ENCODE measurements around the gene QKI. TPM values are rescaled to one million over a fixed set of nuclear protein-coding genes. Genes with fewer than 3 reads are reported as not detected.
"Not testable (repeated sequence)": the region's sequence is repeated elsewhere in the genome, so short reads cannot be mapped to it uniquely, and the experiment has no call there.

Gene QKI
- total RNA-seq, 2 donors from 2014 or later: 366 to 434 TPM

- Histone ChIP-seq H3K36me3 (no peaks in the 10 kb centered on the region), H3K4me3 (no peak overlapping the region), H3K27me3 (no peaks in the 10 kb centered on the region), H3K4me1 (peaks cover 0 to 25% of the 10 kb centered on the region in 2 donors), H3K9me3 (peaks cover 0 to 4% of the 10 kb centered on the region in 2 donors), H3K27ac (peak overlapping the region; percentile 51 to 64)
- DNase-seq (ENCODE audit: low spot score): peak; percentile 88
- TF ChIP-seq CTCF (IDR thresholded peaks at IDR 0.05): no peak
These were observed 171.5 kb downstream of the QKI start for GRCh38 chr6:163585932-163586437.

GRCh38 chr6:163586888-163587287, 172.4 kb downstream of the QKI start:
- Histone ChIP-seq H3K4me1 (peaks cover 0 to 24% of the 10 kb centered on the region in 2 donors), H3K36me3 (no peaks in the 10 kb centered on the region), H3K27ac (no peak overlapping the region)

GRCh38 chr6:163588220-163588919, 173.9 kb downstream of the QKI start:
- H3K27ac ChIP-seq: no peak overlapping the region

More at GRCh38 chr6:163586888-163587287, 172.4 kb downstream of the QKI start:
- TF ChIP-seq CTCF (IDR thresholded peaks at IDR 0.05): no peak
- H3K9me3 ChIP-seq: peaks cover 0 to 7% of the 10 kb centered on the region in 2 donors
- H3K27me3 ChIP-seq: no peaks in the 10 kb centered on the region
- no peak overlapping the region for H3K4me3 ChIP-seq
- DNase-seq (ENCODE audit: low spot score): no peak

GRCh38 chr6:163589387-163589786, 174.9 kb downstream of the QKI start:
- Histone ChIP-seq H3K4me1 (peaks cover 0 to 24% of the 10 kb centered on the region in 2 donors), H3K27ac (no peak overlapping the region), H3K27me3 (no peaks in the 10 kb centered on the region), H3K36me3 (no peaks in the 10 kb centered on the region), H3K4me3 (no peak overlapping the region), H3K9me3 (peaks cover 5 to 23% of the 10 kb centered on the region in 2 donors)
- TF ChIP-seq CTCF (IDR thresholded peaks at IDR 0.05): no peak
- DNase-seq (ENCODE audit: low spot score): no peak

More at GRCh38 chr6:163588220-163588919, 173.9 kb downstream of the QKI start:
- Histone ChIP-seq H3K9me3 (peaks cover 2 to 22% of the 10 kb centered on the region in 2 donors), H3K27me3 (no peaks in the 10 kb centered on the region), H3K4me1 (peaks cover 0 to 24% of the 10 kb centered on the region in 2 donors), H3K4me3 (no peak overlapping the region), H3K36me3 (no peaks in the 10 kb centered on the region)
- no peak for DNase-seq (ENCODE audit: low spot score)
- TF ChIP-seq CTCF (IDR thresholded peaks at IDR 0.05): no peak

- DNase-seq (ENCODE audit: low spot score); H3K27me3 ChIP-seq; H3K36me3 ChIP-seq; H3K27ac ChIP-seq; H3K4me3 ChIP-seq: not testable (repeated sequence)
- H3K4me1 ChIP-seq: peaks cover 0 to 24% of the 10 kb centered on the region in 2 donors
- H3K9me3 ChIP-seq: peaks cover 5 to 23% of the 10 kb centered on the region in 2 donors
These were observed 175.6 kb downstream of the QKI start for GRCh38 chr6:163590132-163590531.

GRCh38 chr6:163592872-163593271, 178.4 kb downstream of the QKI start:
- TF ChIP-seq CTCF (IDR thresholded peaks at IDR 0.05): no peak
- no peak overlapping the region for H3K4me3 ChIP-seq
- H3K27me3 ChIP-seq: no peaks in the 10 kb centered on the region
- no peaks in the 10 kb centered on the region for H3K4me1 ChIP-seq
- no peak overlapping the region for H3K27ac ChIP-seq
- H3K9me3 ChIP-seq: peaks cover 5 to 23% of the 10 kb centered on the region in 2 donors
- no peaks in the 10 kb centered on the region for H3K36me3 ChIP-seq
- DNase-seq (ENCODE audit: low spot score): no peak
